ENCODE results near the gene CWC27.

DNA sequence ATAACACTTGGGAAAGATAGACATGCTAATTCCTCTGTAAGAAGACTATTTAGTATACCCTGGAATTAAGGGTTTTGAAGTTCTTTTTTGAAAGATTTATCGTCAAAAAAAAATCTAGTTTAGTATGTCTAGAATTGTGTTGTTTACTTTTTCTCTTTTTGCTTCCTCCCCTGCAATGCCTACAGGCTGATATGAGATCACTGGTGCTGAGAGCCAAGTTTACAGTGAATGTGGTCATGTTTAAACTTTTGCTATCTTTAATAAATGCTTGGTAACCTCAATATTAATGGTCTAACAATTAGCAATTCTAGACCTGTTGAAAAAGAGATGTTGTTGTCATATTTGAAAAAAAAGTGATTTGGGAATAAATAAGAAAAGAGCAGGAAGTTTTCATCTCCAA, 86.1 kb downstream of the CWC27 start:
- TF ChIP-seq PREB (CRISPR knock-in tag; IDR thresholded peaks at IDR 0.05): no peak
- no peak for TF ChIP-seq POLR2AphosphoS5 (IDR thresholded peaks at IDR 0.05; ENCODE audit: control insufficient read depth, insufficient read depth, low read depth, low read length)
- no peak for TF ChIP-seq ZNF12 (CRISPR knock-in tag; IDR thresholded peaks at IDR 0.05)
- TF ChIP-seq CTCF (IDR thresholded peaks at IDR 0.05 in 2 of 3, conservative IDR thresholded peaks at IDR 0.05 in 1 of 3; ENCODE audit: insufficient read depth in 2 of 3, low read depth in 1 of 3, low read length in 3 of 3): no peak
- no peak for TF ChIP-seq ZNF512 (tag; IDR thresholded peaks at IDR 0.05)
- TF ChIP-seq IRF2 (CRISPR knock-in tag; IDR thresholded peaks at IDR 0.05): no peak
- TF ChIP-seq ETV5 (CRISPR knock-in tag; IDR thresholded peaks at IDR 0.05; ENCODE audit: low read depth): no peak
- no peak for TF ChIP-seq POLR2AphosphoS2 (IDR thresholded peaks at IDR 0.05; ENCODE audit: low read length)

Measured in K562 (cell line).